HL-60 (cell line): ENCODE measurements around the gene BABAM1.

ENCODE experiments used
- GABPA ChIP-seq: IDR thresholded peaks from 2 replicates; pipeline ENCODE4 v1.6.1; 2012; ENCODE audit warnings: low read depth
- POLR2AphosphoS5 ChIP-seq: IDR thresholded peaks from 2 replicates; pipeline ENCODE4 v1.6.1; 2012; ENCODE audit warnings: low read depth
- TF ChIP-seq, protein P1 (sequence below): IDR thresholded peaks from one replicate; pipeline ENCODE4 v1.5.1; 2011; ENCODE audit warnings: low read length, control low read depth, inconsistent platforms; ENCODE audit not compliant: insufficient read depth
- TF ChIP-seq, protein P2 (sequence below): IDR thresholded peaks from 2 replicates; pipeline ENCODE4 v1.6.1; 2012; ENCODE audit warnings: low read depth; ENCODE audit not compliant: insufficient replicate concordance

DNA sequence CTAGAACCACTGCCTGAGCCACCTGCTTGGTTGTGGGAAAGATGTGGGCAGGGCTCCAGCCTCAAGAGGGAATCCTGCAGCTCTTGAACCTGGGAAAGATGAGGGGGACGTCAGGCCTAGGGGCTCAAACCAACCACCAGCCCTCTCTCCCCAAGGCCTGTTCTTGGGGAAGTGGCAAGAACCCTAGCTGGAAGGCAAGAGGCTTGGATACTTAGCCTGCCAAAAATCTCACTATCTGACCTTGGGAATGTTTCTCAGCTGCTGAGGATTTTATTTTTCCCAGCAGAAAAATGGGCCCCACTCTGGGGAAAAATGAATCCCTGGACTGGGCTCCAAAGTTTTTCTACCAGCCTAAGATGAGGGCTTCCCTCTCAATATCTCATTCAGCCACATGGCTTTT is 7.3 kb upstream of the BABAM1 start:
- TF ChIP-seq, protein P1, sequence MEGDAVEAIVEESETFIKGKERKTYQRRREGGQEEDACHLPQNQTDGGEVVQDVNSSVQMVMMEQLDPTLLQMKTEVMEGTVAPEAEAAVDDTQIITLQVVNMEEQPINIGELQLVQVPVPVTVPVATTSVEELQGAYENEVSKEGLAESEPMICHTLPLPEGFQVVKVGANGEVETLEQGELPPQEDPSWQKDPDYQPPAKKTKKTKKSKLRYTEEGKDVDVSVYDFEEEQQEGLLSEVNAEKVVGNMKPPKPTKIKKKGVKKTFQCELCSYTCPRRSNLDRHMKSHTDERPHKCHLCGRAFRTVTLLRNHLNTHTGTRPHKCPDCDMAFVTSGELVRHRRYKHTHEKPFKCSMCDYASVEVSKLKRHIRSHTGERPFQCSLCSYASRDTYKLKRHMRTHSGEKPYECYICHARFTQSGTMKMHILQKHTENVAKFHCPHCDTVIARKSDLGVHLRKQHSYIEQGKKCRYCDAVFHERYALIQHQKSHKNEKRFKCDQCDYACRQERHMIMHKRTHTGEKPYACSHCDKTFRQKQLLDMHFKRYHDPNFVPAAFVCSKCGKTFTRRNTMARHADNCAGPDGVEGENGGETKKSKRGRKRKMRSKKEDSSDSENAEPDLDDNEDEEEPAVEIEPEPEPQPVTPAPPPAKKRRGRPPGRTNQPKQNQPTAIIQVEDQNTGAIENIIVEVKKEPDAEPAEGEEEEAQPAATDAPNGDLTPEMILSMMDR: no peak
- TF ChIP-seq, protein P2, sequence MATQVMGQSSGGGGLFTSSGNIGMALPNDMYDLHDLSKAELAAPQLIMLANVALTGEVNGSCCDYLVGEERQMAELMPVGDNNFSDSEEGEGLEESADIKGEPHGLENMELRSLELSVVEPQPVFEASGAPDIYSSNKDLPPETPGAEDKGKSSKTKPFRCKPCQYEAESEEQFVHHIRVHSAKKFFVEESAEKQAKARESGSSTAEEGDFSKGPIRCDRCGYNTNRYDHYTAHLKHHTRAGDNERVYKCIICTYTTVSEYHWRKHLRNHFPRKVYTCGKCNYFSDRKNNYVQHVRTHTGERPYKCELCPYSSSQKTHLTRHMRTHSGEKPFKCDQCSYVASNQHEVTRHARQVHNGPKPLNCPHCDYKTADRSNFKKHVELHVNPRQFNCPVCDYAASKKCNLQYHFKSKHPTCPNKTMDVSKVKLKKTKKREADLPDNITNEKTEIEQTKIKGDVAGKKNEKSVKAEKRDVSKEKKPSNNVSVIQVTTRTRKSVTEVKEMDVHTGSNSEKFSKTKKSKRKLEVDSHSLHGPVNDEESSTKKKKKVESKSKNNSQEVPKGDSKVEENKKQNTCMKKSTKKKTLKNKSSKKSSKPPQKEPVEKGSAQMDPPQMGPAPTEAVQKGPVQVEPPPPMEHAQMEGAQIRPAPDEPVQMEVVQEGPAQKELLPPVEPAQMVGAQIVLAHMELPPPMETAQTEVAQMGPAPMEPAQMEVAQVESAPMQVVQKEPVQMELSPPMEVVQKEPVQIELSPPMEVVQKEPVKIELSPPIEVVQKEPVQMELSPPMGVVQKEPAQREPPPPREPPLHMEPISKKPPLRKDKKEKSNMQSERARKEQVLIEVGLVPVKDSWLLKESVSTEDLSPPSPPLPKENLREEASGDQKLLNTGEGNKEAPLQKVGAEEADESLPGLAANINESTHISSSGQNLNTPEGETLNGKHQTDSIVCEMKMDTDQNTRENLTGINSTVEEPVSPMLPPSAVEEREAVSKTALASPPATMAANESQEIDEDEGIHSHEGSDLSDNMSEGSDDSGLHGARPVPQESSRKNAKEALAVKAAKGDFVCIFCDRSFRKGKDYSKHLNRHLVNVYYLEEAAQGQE: no peak
- TF ChIP-seq GABPA (no peak), POLR2AphosphoS5 (no peak)
